ENCODE results near the gene TGFB1I1. TPM values are rescaled to one million over a fixed set of nuclear protein-coding genes. Genes with fewer than 3 reads are reported as not detected.

The TGFB1I1 gene
- total RNA-seq, 1 donor from 2014 or later, result 39.4 TPM

DNA sequence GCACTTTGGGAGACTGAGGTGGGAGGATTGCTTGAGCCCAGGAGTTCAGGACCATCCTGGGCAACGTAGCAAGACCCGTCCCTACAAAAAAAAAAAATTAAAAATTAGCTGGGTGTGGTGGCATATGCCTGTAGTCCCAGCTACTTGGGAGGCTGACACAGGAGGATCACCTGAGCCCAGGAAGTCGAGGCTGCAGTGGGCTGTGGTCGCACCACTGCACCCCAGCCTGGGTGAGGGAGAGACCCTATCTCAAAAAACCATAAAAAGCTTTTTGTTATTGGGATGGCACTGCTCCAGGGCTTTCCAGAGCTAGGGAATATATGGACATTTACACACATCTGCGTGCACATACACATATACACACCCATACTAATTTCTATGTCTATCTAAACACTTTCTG is 20.8 kb upstream of the TGFB1I1 start:
- H3K36me3 Mint-ChIP-seq, result no peaks in the 10 kb centered on the region
- TF ChIP-seq, protein P1, sequence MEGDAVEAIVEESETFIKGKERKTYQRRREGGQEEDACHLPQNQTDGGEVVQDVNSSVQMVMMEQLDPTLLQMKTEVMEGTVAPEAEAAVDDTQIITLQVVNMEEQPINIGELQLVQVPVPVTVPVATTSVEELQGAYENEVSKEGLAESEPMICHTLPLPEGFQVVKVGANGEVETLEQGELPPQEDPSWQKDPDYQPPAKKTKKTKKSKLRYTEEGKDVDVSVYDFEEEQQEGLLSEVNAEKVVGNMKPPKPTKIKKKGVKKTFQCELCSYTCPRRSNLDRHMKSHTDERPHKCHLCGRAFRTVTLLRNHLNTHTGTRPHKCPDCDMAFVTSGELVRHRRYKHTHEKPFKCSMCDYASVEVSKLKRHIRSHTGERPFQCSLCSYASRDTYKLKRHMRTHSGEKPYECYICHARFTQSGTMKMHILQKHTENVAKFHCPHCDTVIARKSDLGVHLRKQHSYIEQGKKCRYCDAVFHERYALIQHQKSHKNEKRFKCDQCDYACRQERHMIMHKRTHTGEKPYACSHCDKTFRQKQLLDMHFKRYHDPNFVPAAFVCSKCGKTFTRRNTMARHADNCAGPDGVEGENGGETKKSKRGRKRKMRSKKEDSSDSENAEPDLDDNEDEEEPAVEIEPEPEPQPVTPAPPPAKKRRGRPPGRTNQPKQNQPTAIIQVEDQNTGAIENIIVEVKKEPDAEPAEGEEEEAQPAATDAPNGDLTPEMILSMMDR (IDR thresholded peaks at IDR 0.05; ENCODE audit: unreplicated experiment), result no peak
- H3K9me3 Mint-ChIP-seq, result no peaks in the 10 kb centered on the region
- H3K27me3 Mint-ChIP-seq (ENCODE audit: low read depth), result no peaks in the 10 kb centered on the region
- peak overlapping the region; percentile 89 for H3K27ac Mint-ChIP-seq
- H3K4me3 Mint-ChIP-seq, result no peak overlapping the region
- DNase-seq (ENCODE audit: low spot score in 2 of 2, unreplicated experiment in 2 of 2), result no peak
- peaks cover 32% of the 10 kb centered on the region for H3K4me1 Mint-ChIP-seq

DNA sequence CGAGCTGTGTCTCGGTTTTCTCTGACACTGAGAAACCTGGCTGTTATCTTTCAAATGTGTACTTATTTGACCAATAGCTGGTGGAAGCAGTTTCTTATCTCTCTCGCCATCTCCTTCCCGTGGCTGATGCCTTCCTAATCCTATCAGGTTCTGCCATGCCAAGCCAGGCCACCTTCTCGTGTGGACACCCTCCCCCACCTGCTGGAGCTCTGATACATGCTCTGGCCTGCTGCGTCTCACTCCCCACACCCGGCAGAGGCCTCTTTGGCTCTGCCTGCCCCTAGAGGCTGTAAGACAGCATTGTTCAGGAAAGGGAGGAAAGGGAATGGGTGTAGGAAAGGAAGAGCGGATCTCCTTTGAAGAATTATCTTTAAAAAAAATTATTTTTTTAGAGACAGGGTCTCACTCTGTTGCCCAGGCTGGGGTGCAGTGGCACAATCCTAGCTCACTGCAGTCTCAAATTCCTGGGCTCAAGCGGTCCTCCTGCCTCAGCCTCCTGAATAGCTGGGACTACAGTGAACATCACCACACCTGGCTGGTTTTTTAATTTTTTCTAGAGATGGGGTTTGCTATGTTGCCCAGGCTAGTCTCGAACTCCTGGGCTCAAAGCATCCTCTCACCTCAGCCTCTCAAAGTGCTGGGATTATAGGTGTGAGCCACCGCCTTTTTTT is 20.1 kb upstream of the TGFB1I1 start:
- Mint-ChIP-seq H3K36me3 (no peaks in the 10 kb centered on the region), H3K9me3 (no peaks in the 10 kb centered on the region), H3K27ac (peak overlapping the region; percentile 89), H3K4me1 (peaks cover 34% of the 10 kb centered on the region), H3K27me3 (ENCODE audit: low read depth) (no peaks in the 10 kb centered on the region), H3K4me3 (peak overlapping the region; percentile 51)
- TF ChIP-seq, protein P1 (IDR thresholded peaks at IDR 0.05; ENCODE audit: unreplicated experiment), result peak; percentile 45
- peak in 1 of 2 experiments; percentile 62 for DNase-seq (ENCODE audit: low spot score in 2 of 2, unreplicated experiment in 2 of 2)

DNA sequence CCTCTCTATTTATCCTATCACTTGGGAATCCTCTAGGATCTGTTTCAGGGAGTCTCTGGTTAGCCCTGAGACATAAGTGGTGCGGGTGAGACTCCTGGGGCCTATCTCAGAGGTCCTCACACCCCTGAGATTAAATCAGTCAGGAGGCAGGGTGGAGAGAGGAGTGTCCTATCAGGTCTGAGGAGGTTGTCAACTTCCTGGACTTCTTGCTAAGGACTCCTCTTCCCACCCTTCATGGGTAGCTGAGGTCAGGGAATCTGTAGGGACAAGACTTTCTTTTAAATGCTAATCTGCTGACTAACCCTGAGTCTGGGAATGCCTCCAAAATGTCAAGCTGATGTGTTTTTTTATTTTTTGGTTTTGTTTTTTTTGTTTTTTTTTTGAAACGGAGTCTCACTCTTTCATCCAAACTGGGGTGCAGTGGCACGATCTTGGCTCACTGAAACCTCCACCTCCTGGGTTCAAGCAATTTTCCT is 19.3 kb upstream of the TGFB1I1 start:
- Mint-ChIP-seq H3K4me1 (peaks cover 40% of the 10 kb centered on the region), H3K27ac (no peak overlapping the region), H3K9me3 (no peaks in the 10 kb centered on the region), H3K4me3 (no peak overlapping the region), H3K36me3 (no peaks in the 10 kb centered on the region), H3K27me3 (ENCODE audit: low read depth) (no peaks in the 10 kb centered on the region)
- TF ChIP-seq, protein P1 (IDR thresholded peaks at IDR 0.05; ENCODE audit: unreplicated experiment), result no peak
- DNase-seq (ENCODE audit: low spot score in 2 of 2, unreplicated experiment in 2 of 2), result no peak

DNA sequence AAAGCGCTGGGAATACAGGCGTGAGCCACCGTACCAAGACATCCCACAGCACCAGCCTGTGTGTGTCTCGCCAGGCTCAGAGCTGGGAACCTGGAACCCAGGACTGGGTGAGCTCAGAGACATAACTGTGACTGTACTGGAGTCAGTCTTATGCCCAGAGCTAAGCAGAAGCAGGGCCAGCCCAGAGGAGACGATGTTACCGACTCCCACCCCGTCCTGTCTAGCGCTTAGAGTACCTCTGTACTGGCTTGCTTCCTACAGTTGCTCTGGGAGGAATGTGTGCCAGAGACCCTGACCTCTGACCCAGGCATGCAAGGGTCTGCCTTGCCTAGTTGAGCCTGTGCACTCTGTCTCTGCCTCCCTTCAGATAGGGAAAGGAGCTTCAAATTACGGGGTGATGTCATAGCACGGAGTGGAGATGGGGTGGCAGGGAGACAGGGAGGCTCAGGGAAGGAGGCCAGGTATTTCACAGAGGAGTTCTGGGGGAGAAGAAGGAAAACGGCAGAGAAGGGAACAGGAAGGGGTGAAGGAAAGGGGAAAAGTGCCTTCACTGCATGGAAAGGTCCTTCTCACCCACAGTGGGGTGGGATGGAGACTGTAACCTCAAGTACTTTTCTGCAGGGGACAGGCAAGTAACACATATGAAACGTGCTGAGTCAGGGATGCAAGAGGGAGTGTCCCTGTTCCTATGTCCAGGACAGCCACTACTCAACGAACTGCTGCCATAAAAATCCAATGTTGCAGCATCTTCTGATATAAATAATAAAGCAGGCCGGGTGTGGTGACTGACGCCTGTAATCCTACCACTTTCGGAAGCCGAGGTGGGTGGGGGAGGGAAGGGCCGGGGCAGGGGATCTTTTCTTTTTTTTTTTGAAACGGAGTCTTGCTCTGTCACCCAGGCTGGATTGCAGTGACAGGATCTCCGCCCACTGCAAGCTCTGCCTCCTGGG is 18.4 kb upstream of the TGFB1I1 start:
- Mint-ChIP-seq H3K4me1 (peaks cover 45% of the 10 kb centered on the region), H3K4me3 (no peak overlapping the region), H3K36me3 (no peaks in the 10 kb centered on the region), H3K27me3 (ENCODE audit: low read depth) (no peaks in the 10 kb centered on the region), H3K27ac (peak overlapping the region; percentile 66), H3K9me3 (no peaks in the 10 kb centered on the region)
- TF ChIP-seq, protein P1 (IDR thresholded peaks at IDR 0.05; ENCODE audit: unreplicated experiment), result no peak
- DNase-seq (ENCODE audit: low spot score in 2 of 2, unreplicated experiment in 2 of 2), result no peak

DNA sequence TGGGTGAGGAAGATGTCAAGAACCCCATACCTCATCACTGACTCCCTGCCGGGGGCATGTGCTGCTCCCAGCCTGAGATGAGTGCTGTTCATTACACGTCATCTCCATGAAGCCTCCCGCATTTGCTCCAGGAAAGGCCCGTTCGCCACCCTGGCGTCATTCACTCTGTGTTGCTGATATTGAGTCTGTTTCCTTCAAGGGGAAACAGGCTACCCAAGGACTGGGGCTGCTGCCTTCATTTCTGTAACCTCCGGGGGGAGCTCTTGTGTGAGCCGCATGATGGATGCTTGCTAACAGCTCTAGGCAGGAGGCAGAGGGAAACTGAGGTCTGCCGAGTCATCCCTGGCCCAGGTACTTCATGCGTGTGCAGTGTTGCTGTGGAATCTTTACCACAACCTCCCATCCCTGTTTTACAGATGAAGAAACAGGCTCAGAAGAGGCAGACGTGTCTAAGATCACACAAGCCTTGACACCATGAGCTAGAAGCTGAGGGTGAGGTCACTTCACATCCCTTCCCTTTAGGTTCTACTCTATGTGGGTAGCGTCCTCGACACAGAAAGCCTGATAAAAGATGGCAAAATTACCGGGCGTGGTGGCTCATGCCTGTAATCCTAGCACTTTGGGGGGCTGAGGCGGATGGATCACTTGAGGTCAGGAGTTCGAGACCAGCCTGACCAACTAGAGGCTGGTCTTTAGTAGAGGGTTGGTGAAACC is 16.2 kb upstream of the TGFB1I1 start:
- no peak for DNase-seq (ENCODE audit: low spot score in 2 of 2, unreplicated experiment in 2 of 2)
- TF ChIP-seq, protein P1 (IDR thresholded peaks at IDR 0.05; ENCODE audit: unreplicated experiment), result no peak
- Mint-ChIP-seq H3K27me3 (ENCODE audit: low read depth) (no peaks in the 10 kb centered on the region), H3K4me3 (no peak overlapping the region), H3K4me1 (peaks cover 52% of the 10 kb centered on the region), H3K36me3 (no peaks in the 10 kb centered on the region), H3K9me3 (no peaks in the 10 kb centered on the region), H3K27ac (peak overlapping the region; percentile 50)
